Liver (tissue), 9 donors: Measurements from ENCODE around the gene ANO5. TPM values are rescaled to one million over a fixed set of nuclear protein-coding genes. Genes with fewer than 3 reads are reported as not detected.

Experiments
- DNase-seq: peaks from one replicate; pipeline ENCODE4 v3.0.0-alpha.2; 2017; ENCODE audit warnings: low spot score
- H3K27ac ChIP-seq, 2 donors: one replicate each; pipeline ENCODE4 v1.7.0; 2013; ENCODE audit warnings: inconsistent platforms in 2 of 2, low read length in 2 of 2, control low read depth in 1 of 2, low read depth in 1 of 2, mild to moderate bottlenecking in 1 of 2
- H3K27me3 ChIP-seq, 4 donors: one replicate each; pipeline versions ENCODE4 v1.6.1 to v1.7.0; 2013; ENCODE audit warnings: low read length in 3 of 4, inconsistent platforms in 1 of 4, mild to moderate bottlenecking in 1 of 4, moderate library complexity in 1 of 4; ENCODE audit not compliant: control insufficient read depth in 4 of 4, insufficient read depth in 4 of 4
- H3K36me3 ChIP-seq, 4 donors: one replicate each; pipeline versions ENCODE4 v1.6.1 to v1.7.0; 2013; ENCODE audit warnings: low read length in 3 of 4, mild to moderate bottlenecking in 3 of 4, low read depth in 1 of 4, moderate library complexity in 1 of 4; ENCODE audit not compliant: control insufficient read depth in 4 of 4, insufficient read depth in 3 of 4
- H3K4me1 ChIP-seq, 4 donors: one replicate each; pipeline versions ENCODE4 v1.6.1 to v1.7.0; 2013; ENCODE audit warnings: low read length in 3 of 4, mild to moderate bottlenecking in 3 of 4, moderate library complexity in 1 of 4; ENCODE audit not compliant: control insufficient read depth in 4 of 4, insufficient read depth in 4 of 4
- H3K4me3 ChIP-seq, 3 donors: one replicate each; pipeline versions ENCODE4 v1.6.1 to v1.7.0; 2013; ENCODE audit warnings: low read length in 3 of 3, control low read depth in 1 of 3, low read depth in 1 of 3, mild to moderate bottlenecking in 1 of 3
- H3K9ac ChIP-seq, 2 donors: one replicate each; pipeline ENCODE4 v1.7.0; 2013; ENCODE audit warnings: low read length in 2 of 2, mild to moderate bottlenecking in 2 of 2, moderate library complexity in 2 of 2, control low read depth in 1 of 2, low read depth in 1 of 2
- H3K9me3 ChIP-seq, 4 donors: one replicate each; pipeline versions ENCODE4 v1.6.1 to v1.7.0; 2013; ENCODE audit warnings: low read length in 3 of 4; ENCODE audit not compliant: control insufficient read depth in 4 of 4
- CTCF ChIP-seq: fragments of 150-350 bp; IDR thresholded peaks from 2 replicates; pipeline ENCODE4 v1.5.1; 2017; ENCODE audit warnings: improper control_type of control experiment, low read depth, low read length; ENCODE audit not compliant: missing input control
- EGR1 ChIP-seq, 2 donors: IDR thresholded peaks; 2 replicates each; pipeline ENCODE4 v1.6.1; 2016 to 2018; ENCODE audit warnings: antibody characterized with exemption in 2 of 2, low read depth in 2 of 2
- FOXA1 ChIP-seq: IDR thresholded peaks from 2 replicates; pipeline ENCODE4 v1.6.1; 2016; ENCODE audit warnings: antibody characterized with exemption
- FOXA2 ChIP-seq: IDR thresholded peaks from 2 replicates; pipeline ENCODE4 v1.6.1; 2016; ENCODE audit warnings: antibody characterized with exemption
- GABPA ChIP-seq, 2 donors: IDR thresholded peaks in 1 of 2; conservative IDR thresholded peaks in 1 of 2; 2 replicates each; pipeline ENCODE4 v1.6.1; 2016; ENCODE audit warnings: antibody characterized with exemption in 2 of 2, mild to moderate bottlenecking in 1 of 2, moderate library complexity in 1 of 2
- HNF4A ChIP-seq, 2 donors: conservative IDR thresholded peaks; 2 replicates each; pipeline ENCODE4 v1.6.1; 2016; ENCODE audit warnings: antibody characterized with exemption in 2 of 2, mild to moderate bottlenecking in 2 of 2
- HNF4G ChIP-seq: IDR thresholded peaks from 2 replicates; pipeline ENCODE4 v1.6.1; 2016; ENCODE audit warnings: antibody characterized with exemption
- JUND ChIP-seq, 2 donors: IDR thresholded peaks; 2 replicates each; pipeline ENCODE4 v1.6.1; 2016; ENCODE audit warnings: antibody characterized with exemption in 2 of 2
- MAX ChIP-seq: IDR thresholded peaks from 2 replicates; pipeline ENCODE4 v1.6.1; 2016; ENCODE audit warnings: antibody characterized with exemption
- NR2F2 ChIP-seq: IDR thresholded peaks from 2 replicates; pipeline ENCODE4 v1.6.1; 2016; ENCODE audit warnings: antibody characterized with exemption
- RAD21 ChIP-seq, 2 donors: IDR thresholded peaks; 2 replicates each; pipeline ENCODE4 v1.6.1; 2016; ENCODE audit warnings: antibody characterized with exemption in 2 of 2, mild to moderate bottlenecking in 2 of 2
- REST ChIP-seq: IDR thresholded peaks from 2 replicates; pipeline ENCODE4 v1.6.1; 2016; ENCODE audit warnings: antibody characterized with exemption, mild to moderate bottlenecking
- RXRA ChIP-seq, 2 donors: IDR thresholded peaks; 2 replicates each; pipeline ENCODE4 v1.6.1; 2017 to 2018; ENCODE audit warnings: antibody characterized with exemption in 2 of 2, mild to moderate bottlenecking in 1 of 2
- SP1 ChIP-seq: IDR thresholded peaks from 2 replicates; pipeline ENCODE4 v1.6.1; 2018; ENCODE audit warnings: antibody characterized with exemption, mild to moderate bottlenecking
- TAF1 ChIP-seq: conservative IDR thresholded peaks from 2 replicates; pipeline ENCODE4 v1.6.1; 2016; ENCODE audit warnings: antibody characterized with exemption, mild to moderate bottlenecking
- YY1 ChIP-seq: IDR thresholded peaks from 2 replicates; pipeline ENCODE4 v1.6.1; 2016; ENCODE audit warnings: antibody characterized with exemption, mild to moderate bottlenecking
- ZBTB33 ChIP-seq: IDR thresholded peaks from 2 replicates; pipeline ENCODE4 v1.6.1; 2016; ENCODE audit warnings: antibody characterized with exemption
- WGBS: extraction: QIAGEN DNeasy Blood & Tissue Kit; methylation state at CpG from one replicate; pipeline ENCODE4 v1.1.7; 2013; 5-methylcytosine and 5-hydroxymethylcytosine counted together
- polyA plus RNA-seq, 2 donors: library from polyadenylated mRNA; stranded (reverse) in 1 of 2; unstranded in 1 of 2; fragments of 200-250 nt in 1 of 2; fragments of >200 nt in 1 of 2; fragmentation: Nextera tagmentation in 1 of 2; extraction: Ambion mirVana in 1 of 2; gene quantifications; one replicate each; pipeline versions ENCODE4 v1.2.1 to v1.2.3, GENCODE V29; 2013 to 2015
- total RNA-seq, 2 donors: library from RNA; depleted of rRNA; stranded (reverse); fragments of >200 nt; gene quantifications; one replicate each; pipeline ENCODE4 v1.2.3, GENCODE V29; 2014
- TF ChIP-seq, protein P1 (sequence below): IDR thresholded peaks from 2 replicates; pipeline ENCODE4 v1.6.1; 2016; ENCODE audit warnings: antibody characterized with exemption
- donor health status: healthy.
- donor health status: healthy.
- donor health status: healthy.
- donor health status: healthy.
- donor health status: healthy.

The ANO5 gene
- total and polyA plus RNA-seq, 4 donors: 1.0 to 4.5 (median 1.2) TPM

GRCh38 chr11:22194306-22194705 lies 1.4 kb downstream of the ANO5 start:
- TF ChIP-seq RAD21 (IDR thresholded peaks at IDR 0.05) (no peak), RXRA (IDR thresholded peaks at IDR 0.05) (no peak), HNF4G (no peak), TAF1 (no peak), HNF4A (conservative IDR thresholded peaks at IDR 0.05) (no peak), FOXA2 (no peak), CTCF (no peak), FOXA1 (no peak), SP1 (no peak), JUND (IDR thresholded peaks at IDR 0.05) (no peak), ZBTB33 (no peak), MAX (no peak), REST (no peak), GABPA (IDR thresholded peaks at IDR 0.05 in 1 of 2, conservative IDR thresholded peaks at IDR 0.05 in 1 of 2) (no peak), EGR1 (IDR thresholded peaks at IDR 0.05; ENCODE audit: low read depth in 2 of 2) (no peak)
- TF ChIP-seq, protein P1, sequence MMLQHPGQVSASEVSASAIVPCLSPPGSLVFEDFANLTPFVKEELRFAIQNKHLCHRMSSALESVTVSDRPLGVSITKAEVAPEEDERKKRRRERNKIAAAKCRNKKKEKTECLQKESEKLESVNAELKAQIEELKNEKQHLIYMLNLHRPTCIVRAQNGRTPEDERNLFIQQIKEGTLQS: no peak
- Histone ChIP-seq H3K4me3 (peak overlapping the region in 1 of 3 donors; percentile 62), H3K27me3 (no peaks in the 10 kb centered on the region), H3K9ac (peak overlapping the region in 1 of 2 donors; percentile 45), H3K4me1 (peaks cover 0 to 23% (median 10%) of the 10 kb centered on the region in 4 donors), H3K27ac (no peak overlapping the region), H3K9me3 (no peaks in the 10 kb centered on the region), H3K36me3 (no peaks in the 10 kb centered on the region)
- WGBS: 53% methylated on average over 5 of the region's 5 CpGs
- DNase-seq: no peak

DNA sequence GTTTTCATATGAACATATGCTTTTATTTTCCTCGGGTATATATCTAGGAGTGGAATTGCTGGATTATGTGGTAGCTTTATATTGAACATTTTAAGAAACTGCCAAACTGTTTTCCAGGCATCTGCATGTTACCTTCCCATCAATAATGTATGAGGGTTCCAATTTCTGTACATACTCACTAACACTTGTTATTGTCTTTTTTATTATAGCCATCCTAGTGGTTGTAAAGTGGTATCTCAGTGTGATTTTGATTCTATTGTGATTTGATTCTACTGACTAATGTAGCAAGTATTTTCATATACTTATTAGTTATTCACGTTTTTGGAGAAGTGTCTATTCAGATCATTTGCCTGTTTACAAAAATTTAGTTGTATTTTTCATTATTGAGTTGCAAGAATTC lies 2.0 kb downstream of the ANO5 start:
- H3K36me3 ChIP-seq: no peaks in the 10 kb centered on the region
- DNase-seq: no peak
- H3K4me3 ChIP-seq: no peak overlapping the region
- peaks cover 0 to 23% (median 10%) of the 10 kb centered on the region in 4 donors for H3K4me1 ChIP-seq
- no peaks in the 10 kb centered on the region for H3K9me3 ChIP-seq
- H3K9ac ChIP-seq: no peak overlapping the region
- 72% methylated on average over 2 of the region's 2 CpGs for WGBS
- no peaks in the 10 kb centered on the region for H3K27me3 ChIP-seq
- no peak overlapping the region for H3K27ac ChIP-seq
- no peak for TF ChIP-seq EGR1 (IDR thresholded peaks at IDR 0.05; ENCODE audit: low read depth in 2 of 2)
- no peak for TF ChIP-seq RXRA (IDR thresholded peaks at IDR 0.05)
- TF ChIP-seq YY1: no peak
- TF ChIP-seq GABPA (IDR thresholded peaks at IDR 0.05 in 1 of 2, conservative IDR thresholded peaks at IDR 0.05 in 1 of 2): no peak
- no peak for TF ChIP-seq CTCF
- no peak for TF ChIP-seq HNF4G
- TF ChIP-seq JUND (IDR thresholded peaks at IDR 0.05): no peak
- no peak for TF ChIP-seq TAF1
- TF ChIP-seq MAX: no peak
- TF ChIP-seq ZBTB33: no peak
- TF ChIP-seq HNF4A (conservative IDR thresholded peaks at IDR 0.05): no peak
- TF ChIP-seq NR2F2: no peak
